ENCODE measurements around the gene ELAVL4.

ELAVL4 gene

GRCh38 chr1:50246869-50247268 lies 138.1 kb downstream of the ELAVL4 start:
- no peak for DNase-seq (ENCODE audit: low read depth in 1 of 2, low spot score in 1 of 2)

GRCh38 chr1:50251702-50252101 lies 143.0 kb downstream of the ELAVL4 start:
- DNase-seq (ENCODE audit: low read depth in 1 of 2, low spot score in 1 of 2), result no peak

- DNase-seq (ENCODE audit: low read depth in 1 of 2, low spot score in 1 of 2), result no peak
Measured at GRCh38 chr1:50252196-50252595, 143.5 kb downstream of the ELAVL4 start.
